HCT116 (cell line): ENCODE data around the gene GTF3C5. TPM values are rescaled to one million over a fixed set of nuclear protein-coding genes. Genes with fewer than 3 reads are reported as not detected.

Source experiments
- ATAC-seq: fragments of 200-7000 bp; cut with Tn5 transposase; 2 replicates; pipeline ENCODE4 v1.9.1; 2020; ENCODE audit warnings: mild to moderate bottlenecking, moderate library complexity
- BruUV-seq: library from RNA; stranded (reverse); fragments of 400-500 nt; replicated peaks from 2 replicates; lab custom pipeline; 2021; lab: Mats Ljungman, UMichigan
- CTCF ChIA-PET: fragments of 300-600 bp; sonication (Branson Sonifier 250); formaldehyde crosslinking; loops from one replicate; lab custom pipeline; 2021; ENCODE audit warnings: antibody characterized with exemption; lab: Charles Lee
- POLR2A ChIA-PET: fragments of 300-600, 350-600 bp; sonication (Branson Sonifier 250); formaldehyde crosslinking; loops from one replicate; lab custom pipeline; 2021; ENCODE audit warnings: antibody characterized with exemption; lab: Charles Lee
- RAD21 ChIA-PET, 2 experiments: fragments of 300-600 bp; sonication (Branson Sonifier 250); formaldehyde crosslinking; loops; one replicate each; lab custom pipeline; 2023; ENCODE audit warnings: low total read pairs in 2 of 2; ENCODE audit not compliant: uncharacterized antibody in 2 of 2, unreplicated experiment in 2 of 2, low non-redundant PET in 1 of 2; lab: Charles Lee
- DNase-seq: peaks from one replicate; pipeline ENCODE4 v3.0.0-alpha.2; 2010; ENCODE audit warnings: low read depth, low spot score
- H2AFZ ChIP-seq: fragments of 200-600 bp; shearing (Covaris generic), sonication (generic); 2 replicates; pipeline ENCODE4 v1.6.1; 2017; ENCODE audit warnings: low read depth, mixed run types, mixed read lengths, antibody characterized with exemption, low read length; ENCODE audit not compliant: poor library complexity, severe bottlenecking
- H3K27ac ChIP-seq: 2 replicates; pipeline ENCODE4 v1.5.1; 2012; ENCODE audit warnings: low read depth, low read length
- H3K27me3 ChIP-seq: fragments of 200-600 bp; sonication (generic); 2 replicates; pipeline ENCODE4 v1.6.1; 2016; ENCODE audit warnings: mixed run types, low read length, mixed read lengths; ENCODE audit not compliant: insufficient read depth
- H3K36me3 ChIP-seq, 2 experiments: fragments of 200-500 bp in 1 of 2; fragments of 200-600 bp in 1 of 2; sonication (Bioruptor generic) in 1 of 2; sonication (generic) in 1 of 2; 2 replicates each; pipeline versions ENCODE4 v1.5.1 to v1.6.1; 2014 to 2016; ENCODE audit warnings: low read length in 2 of 2, inconsistent platforms in 1 of 2, mixed read lengths in 1 of 2, mixed run types in 1 of 2; ENCODE audit not compliant: insufficient read depth in 2 of 2, control insufficient read depth in 1 of 2
- H3K4me1 ChIP-seq, 2 experiments: fragments of 200-600 bp in 1 of 2; sonication (generic) in 1 of 2; 2 replicates each; pipeline versions ENCODE4 v1.5.1 to v1.6.1; 2012 to 2017; ENCODE audit warnings: low read length in 2 of 2, inconsistent platforms in 1 of 2, mild to moderate bottlenecking in 1 of 2, mixed read lengths in 1 of 2, mixed run types in 1 of 2, moderate library complexity in 1 of 2; ENCODE audit not compliant: insufficient read depth in 2 of 2, control insufficient read depth in 1 of 2
- H3K4me2 ChIP-seq: fragments of 200-600 bp; sonication (generic); 2 replicates; pipeline ENCODE4 v1.6.1; 2017; ENCODE audit warnings: mixed run types, low read length, mixed read lengths
- H3K4me3 ChIP-seq, 2 experiments: fragments of 200-600 bp in 1 of 2; sonication (generic) in 1 of 2; replicated peaks in 1 of 2; 2 replicates each; pipeline ENCODE4 v1.5.1; 2011 to 2016; ENCODE audit warnings: low read length in 2 of 2, control low read depth in 1 of 2, low read depth in 1 of 2, mild to moderate bottlenecking in 1 of 2, mixed read lengths in 1 of 2, mixed run types in 1 of 2
- H3K79me2 ChIP-seq: fragments of 200-600 bp; sonication (generic); 2 replicates; pipeline ENCODE4 v1.6.1; 2017; ENCODE audit warnings: mild to moderate bottlenecking, mixed run types, low read length, moderate library complexity, mixed read lengths; ENCODE audit not compliant: insufficient read depth
- H3K9ac ChIP-seq: fragments of 200-600 bp; sonication (generic); 2 replicates; pipeline ENCODE4 v1.6.1; 2016; ENCODE audit warnings: low read length, mixed read lengths
- H3K9me2 ChIP-seq: fragments of 200-600 bp; sonication (generic), shearing (Covaris generic); 2 replicates; pipeline ENCODE4 v1.6.1; 2017; ENCODE audit warnings: mixed run types, mild to moderate bottlenecking, moderate library complexity; ENCODE audit not compliant: insufficient read depth
- H3K9me3 ChIP-seq, 2 experiments: fragments of 200-500 bp in 1 of 2; fragments of 200-600 bp in 1 of 2; sonication (Bioruptor generic) in 1 of 2; sonication (generic) in 1 of 2; 2 replicates each; pipeline ENCODE4 v1.6.1; 2014 to 2017; ENCODE audit warnings: low read length in 2 of 2, mixed read lengths in 2 of 2, inconsistent platforms in 1 of 2, low read depth in 1 of 2, mild to moderate bottlenecking in 1 of 2, mixed run types in 1 of 2, moderate library complexity in 1 of 2; ENCODE audit not compliant: control insufficient read depth in 1 of 2, insufficient read depth in 1 of 2
- H4K20me1 ChIP-seq: fragments of 200-600 bp; sonication (generic), shearing (Covaris generic); 2 replicates; pipeline ENCODE4 v1.6.1; 2017; ENCODE audit warnings: mixed run types, mild to moderate bottlenecking, moderate library complexity; ENCODE audit not compliant: insufficient read depth
- CBX3 ChIP-seq: IDR thresholded peaks from 2 replicates; pipeline ENCODE4 v1.6.1; 2012; ENCODE audit warnings: low read depth
- CEBPB ChIP-seq: IDR thresholded peaks from 2 replicates; pipeline ENCODE4 v1.6.1; 2012; ENCODE audit warnings: low read depth
- EGR1 ChIP-seq: IDR thresholded peaks from 2 replicates; pipeline ENCODE4 v1.6.1; 2012; ENCODE audit warnings: low read depth
- EZH2 ChIP-seq: fragments of 200-600 bp; sonication (generic); IDR thresholded peaks from 2 replicates; pipeline ENCODE4 v1.6.1; 2017; ENCODE audit warnings: antibody characterized with exemption, mixed run types
- EZH2phosphoT487 ChIP-seq: fragments of 200-600 bp; IDR thresholded peaks from 2 replicates; pipeline ENCODE4 v1.6.1; 2018; ENCODE audit warnings: antibody characterized with exemption, borderline replicate concordance
- FOSL1 ChIP-seq: IDR thresholded peaks from 2 replicates; pipeline ENCODE4 v1.6.1; 2012; ENCODE audit warnings: low read depth
- JUND ChIP-seq: IDR thresholded peaks from 2 replicates; pipeline ENCODE4 v1.6.1; 2012
- RAD21 ChIP-seq: IDR thresholded peaks from 2 replicates; pipeline ENCODE4 v1.6.1; 2012; ENCODE audit warnings: low read depth, mild to moderate bottlenecking
- SIN3A ChIP-seq: IDR thresholded peaks from 2 replicates; pipeline ENCODE4 v1.6.1; 2012; ENCODE audit warnings: low read depth
- SP1 ChIP-seq: IDR thresholded peaks from 2 replicates; pipeline ENCODE4 v1.6.1; 2012; ENCODE audit warnings: low read depth
- SRF ChIP-seq: IDR thresholded peaks from 2 replicates; pipeline ENCODE4 v1.6.1; 2012; ENCODE audit warnings: low read depth
- TCF7L2 ChIP-seq: IDR thresholded peaks from 2 replicates; pipeline ENCODE4 v1.7.0; 2011; ENCODE audit warnings: borderline replicate concordance, inconsistent platforms; ENCODE audit not compliant: insufficient read depth, insufficient read length; ENCODE audit errors: extremely low read depth
- ZFX ChIP-seq: fragments of 450-650 bp; IDR thresholded peaks from 2 replicates; pipeline ENCODE4 v1.6.1; 2017
- ZNF274 ChIP-seq: fragments of 200-500 bp; sonication (Bioruptor generic); IDR thresholded peaks from 2 replicates; pipeline ENCODE4 v1.6.1; 2014; ENCODE audit warnings: mild to moderate bottlenecking, low read depth, low read length, inconsistent platforms
- intact Hi-C: fragments of 100-400 bp; cut with micrococcal nuclease; formaldehyde crosslinking; loops from 2 replicates; pipeline ENCODE4 v1.10.0; 2022
- total RNA-seq: library from RNA; stranded (reverse); gene quantifications from one replicate; pipeline ENCODE4 v1.2.1, GENCODE V29; 2021; ENCODE audit not compliant: unreplicated experiment
- TF ChIP-seq, protein P1 (sequence below): IDR thresholded peaks from 2 replicates; pipeline ENCODE4 v1.6.1; 2012
- TF ChIP-seq, protein P2 (sequence below), 3 experiments: fragments of 200-600 bp in 1 of 3; sonication (generic) in 1 of 3; IDR thresholded peaks in 2 of 3; conservative IDR thresholded peaks in 1 of 3; 2 replicates each; pipeline ENCODE4 v1.5.1; 2012 to 2017; ENCODE audit warnings: low read depth in 2 of 3, low read length in 2 of 3, antibody characterized with exemption in 1 of 3, borderline replicate concordance in 1 of 3, control low read depth in 1 of 3, mild to moderate bottlenecking in 1 of 3, mixed read lengths in 1 of 3, mixed run types in 1 of 3, moderate library complexity in 1 of 3; ENCODE audit not compliant: insufficient read depth in 1 of 3

Gene GTF3C5
- total RNA-seq, 1 experiment from 2014 or later = 95.1 TPM

DNA sequence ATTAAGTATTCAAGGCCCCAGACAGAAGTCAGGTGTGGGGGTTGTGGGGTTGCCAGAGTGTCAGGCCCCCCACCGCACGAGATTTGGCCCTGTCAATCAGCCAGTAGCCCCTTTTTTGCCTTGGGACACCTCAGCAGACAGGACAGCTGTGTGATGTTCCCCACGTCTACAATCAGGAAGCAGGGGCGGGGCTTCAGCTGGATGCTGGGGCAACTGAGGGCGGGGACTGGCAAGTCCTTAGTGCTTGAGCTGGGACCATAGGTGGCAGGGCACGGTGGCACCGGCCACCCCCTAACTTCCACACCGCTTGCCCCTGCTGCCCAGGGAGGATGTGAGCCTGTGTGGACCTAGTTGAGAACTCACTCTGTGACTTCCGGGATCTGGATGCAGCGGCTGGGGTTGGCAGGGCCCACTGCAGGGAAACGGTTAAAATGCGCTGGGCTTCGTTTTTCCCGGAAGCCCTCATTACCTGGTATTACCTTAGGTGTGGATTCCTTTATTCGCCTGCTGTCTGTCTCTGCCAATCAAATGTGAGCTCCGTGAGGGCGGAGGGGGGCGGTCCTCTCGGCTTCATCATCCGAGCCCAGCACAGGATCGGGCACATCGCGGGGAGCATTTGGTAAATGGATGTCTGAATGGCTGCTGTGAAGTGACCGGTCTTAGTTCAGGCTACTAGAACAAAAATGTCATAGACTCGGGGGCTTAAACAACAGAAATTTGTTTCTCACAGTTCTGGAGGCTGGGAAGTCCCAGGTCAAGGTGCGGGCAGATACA lies 7.5 kb upstream of the GTF3C5 start:
- DNase-seq (no peak), ATAC-seq (no peak)
- Histone ChIP-seq H3K4me1 (peaks cover 0 to 3% of the 10 kb centered on the region in 2 experiments; a peak in 2 of 4 replicates), H3K27ac (no peak overlapping the region), H3K9ac (no peak overlapping the region), H3K9me3 (no peaks in the 10 kb centered on the region), H3K36me3 (no peaks in the 10 kb centered on the region), H3K79me2 (no peaks in the 10 kb centered on the region), H3K4me3 (no peak overlapping the region), H3K9me2 (no peaks in the 10 kb centered on the region), H3K27me3 (no peaks in the 10 kb centered on the region), H3K4me2 (no peak overlapping the region), H4K20me1 (no peaks in the 10 kb centered on the region), H2AFZ (no peak overlapping the region)
- intact Hi-C loops = no loop called here
- ChIA-PET CTCF (interaction anchor here (2.5 kb wide), 1 partner anchor 7 kb away, joined by 47 read pairs; the partner anchor contains the start of gene GTF3C5), RAD21 (no interaction called here), POLR2A (no interaction called here)
- no TSS peak for BruUV-seq
- no peak for TF ChIP-seq ZFX
- no peak for TF ChIP-seq ZNF274
- no peak for TF ChIP-seq EZH2
- TF ChIP-seq, protein P1, sequence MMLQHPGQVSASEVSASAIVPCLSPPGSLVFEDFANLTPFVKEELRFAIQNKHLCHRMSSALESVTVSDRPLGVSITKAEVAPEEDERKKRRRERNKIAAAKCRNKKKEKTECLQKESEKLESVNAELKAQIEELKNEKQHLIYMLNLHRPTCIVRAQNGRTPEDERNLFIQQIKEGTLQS = no peak

DNA sequence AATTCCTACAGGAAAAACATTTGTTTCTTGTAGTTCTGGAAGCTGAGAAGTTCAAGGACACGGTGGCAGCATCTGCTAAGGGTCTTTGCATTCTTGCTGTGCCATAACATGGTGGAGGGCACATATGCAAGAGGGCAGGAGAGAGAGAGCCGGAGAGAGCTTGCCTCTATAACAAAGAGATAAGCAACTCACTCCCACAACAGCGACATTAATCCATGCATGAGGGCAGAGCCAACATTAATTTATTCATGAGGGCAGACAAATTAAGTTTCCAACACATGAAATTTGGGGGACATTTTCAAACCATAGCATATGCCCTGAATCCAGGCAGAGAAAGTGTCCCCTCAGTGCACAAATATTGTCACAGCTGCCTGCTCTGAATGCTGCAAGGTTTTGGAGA lies 4.4 kb upstream of the GTF3C5 start:
- ChIA-PET POLR2A (no interaction called here), CTCF (no interaction called here), RAD21 (no interaction called here)
- H3K27ac ChIP-seq = no peak overlapping the region
- H3K9me2 ChIP-seq = no peaks in the 10 kb centered on the region
- no peaks in the 10 kb centered on the region for H3K36me3 ChIP-seq
- H3K4me2 ChIP-seq = no peak overlapping the region
- no peak for ATAC-seq
- H4K20me1 ChIP-seq = no peaks in the 10 kb centered on the region
- peaks cover 10% of the 10 kb centered on the region for H3K79me2 ChIP-seq
- H3K9me3 ChIP-seq = no peaks in the 10 kb centered on the region
- intact Hi-C loops = no loop called here
- H2AFZ ChIP-seq = no peak overlapping the region
- no peak overlapping the region for H3K4me3 ChIP-seq
- no peak overlapping the region for H3K9ac ChIP-seq
- DNase-seq = no peak
- no TSS peak for BruUV-seq
- H3K27me3 ChIP-seq = no peaks in the 10 kb centered on the region
- peaks cover 0 to 9% of the 10 kb centered on the region in 2 experiments; a peak in 2 of 4 replicates for H3K4me1 ChIP-seq
- TF ChIP-seq FOSL1 = no peak
- no peak for TF ChIP-seq RAD21
- TF ChIP-seq ZFX = no peak
- no peak for TF ChIP-seq CEBPB
- TF ChIP-seq SRF = no peak
- TF ChIP-seq, protein P2, sequence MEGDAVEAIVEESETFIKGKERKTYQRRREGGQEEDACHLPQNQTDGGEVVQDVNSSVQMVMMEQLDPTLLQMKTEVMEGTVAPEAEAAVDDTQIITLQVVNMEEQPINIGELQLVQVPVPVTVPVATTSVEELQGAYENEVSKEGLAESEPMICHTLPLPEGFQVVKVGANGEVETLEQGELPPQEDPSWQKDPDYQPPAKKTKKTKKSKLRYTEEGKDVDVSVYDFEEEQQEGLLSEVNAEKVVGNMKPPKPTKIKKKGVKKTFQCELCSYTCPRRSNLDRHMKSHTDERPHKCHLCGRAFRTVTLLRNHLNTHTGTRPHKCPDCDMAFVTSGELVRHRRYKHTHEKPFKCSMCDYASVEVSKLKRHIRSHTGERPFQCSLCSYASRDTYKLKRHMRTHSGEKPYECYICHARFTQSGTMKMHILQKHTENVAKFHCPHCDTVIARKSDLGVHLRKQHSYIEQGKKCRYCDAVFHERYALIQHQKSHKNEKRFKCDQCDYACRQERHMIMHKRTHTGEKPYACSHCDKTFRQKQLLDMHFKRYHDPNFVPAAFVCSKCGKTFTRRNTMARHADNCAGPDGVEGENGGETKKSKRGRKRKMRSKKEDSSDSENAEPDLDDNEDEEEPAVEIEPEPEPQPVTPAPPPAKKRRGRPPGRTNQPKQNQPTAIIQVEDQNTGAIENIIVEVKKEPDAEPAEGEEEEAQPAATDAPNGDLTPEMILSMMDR (IDR thresholded peaks at IDR 0.05 in 2 of 3, conservative IDR thresholded peaks at IDR 0.05 in 1 of 3; ENCODE audit: borderline replicate concordance in 1 of 3, insufficient read depth in 1 of 3, low read depth in 2 of 3, low read length in 2 of 3) = no peak
- no peak for TF ChIP-seq JUND
- TF ChIP-seq SIN3A = no peak
- TF ChIP-seq EGR1 = no peak
- TF ChIP-seq, protein P1 = no peak
- no peak for TF ChIP-seq ZNF274
- no peak for TF ChIP-seq CBX3
- no peak for TF ChIP-seq TCF7L2
- TF ChIP-seq SP1 = no peak
- TF ChIP-seq EZH2phosphoT487 = no peak
